AG08395 (cell line): Measurements from ENCODE around the gene REXO2.
A peak's percentile ranks its signal among the peaks of the same experiment; 100 is the strongest.

Experiments used
- DNase-seq: peaks from one replicate; pipeline ENCODE4 v3.0.0; 2012; ENCODE audit warnings: mixed read lengths, low spot score

The REXO2 gene

GRCh38 chr11:114440971-114441763 lies 1.9 kb downstream of the REXO2 start:
- DNase-seq, result no peak

- DNase-seq, result no peak
Measured at GRCh38 chr11:114441921-114442320, 2.7 kb downstream of the REXO2 start.

GRCh38 chr11:114442536-114442935 lies 3.3 kb downstream of the REXO2 start:
- no peak for DNase-seq

GRCh38 chr11:114447444-114447843 lies 8.2 kb downstream of the REXO2 start:
- no peak for DNase-seq

GRCh38 chr11:114447892-114448291 lies 8.6 kb downstream of the REXO2 start:
- peak; percentile 5 for DNase-seq

- DNase-seq, result no peak
Measured at GRCh38 chr11:114448749-114449482, 9.6 kb downstream of the REXO2 start.

- no peak for DNase-seq
Measured at GRCh38 chr11:114449845-114450244, 10.6 kb downstream of the REXO2 start.

GRCh38 chr11:114452399-114452798 lies 13.1 kb downstream of the REXO2 start:
- DNase-seq, result no peak

- DNase-seq, result no peak
Measured at GRCh38 chr11:114463999-114464398, 24.7 kb downstream of the REXO2 start.

- no peak for DNase-seq
Measured at GRCh38 chr11:114466742-114467141, 27.5 kb downstream of the REXO2 start.

- no peak for DNase-seq
Measured at GRCh38 chr11:114472661-114473060, 33.4 kb downstream of the REXO2 start.

- no peak for DNase-seq
Measured at GRCh38 chr11:114478001-114478410, 38.7 kb downstream of the REXO2 start.

GRCh38 chr11:114478768-114479167 lies 39.5 kb downstream of the REXO2 start:
- no peak for DNase-seq

GRCh38 chr11:114479331-114479730 lies 40.1 kb downstream of the REXO2 start:
- no peak for DNase-seq

- DNase-seq, result no peak
Measured at GRCh38 chr11:114482114-114482513, 42.8 kb downstream of the REXO2 start.

GRCh38 chr11:114483929-114484328 lies 44.7 kb downstream of the REXO2 start:
- DNase-seq, result no peak

GRCh38 chr11:114496915-114497314 lies 57.6 kb downstream of the REXO2 start:
- no peak for DNase-seq

GRCh38 chr11:114499756-114500155 lies 60.5 kb downstream of the REXO2 start:
- DNase-seq, result no peak
